H1 (cell line): ENCODE data around the gene FARS2. TPM values are rescaled to one million over a fixed set of nuclear protein-coding genes. Genes with fewer than 3 reads are reported as not detected.

Experiments
- CTCF ChIA-PET: fragments of 300-600 bp; sonication (Branson Sonifier 250); formaldehyde crosslinking; loops from one replicate; lab custom pipeline; 2021; ENCODE audit not compliant: partially characterized antibody; lab: Charles Lee
- POLR2A ChIA-PET: fragments of 300-600 bp; sonication (Branson Sonifier 250); formaldehyde crosslinking; loops from one replicate; lab custom pipeline; 2021; ENCODE audit warnings: inconsistent platforms; ENCODE audit not compliant: partially characterized antibody; lab: Charles Lee
- DNase-seq, 2 experiments: peaks; one replicate each; pipeline versions ENCODE4 v3.0.0 to v3.0.0-alpha.2; 2010 to 2022; ENCODE audit warnings: low spot score in 2 of 2, low read depth in 1 of 2, mixed read lengths in 1 of 2
- FAIRE-seq: peaks from 2 replicates; lab custom pipeline; 2011; peaks lifted over from hg19 to GRCh38; lab: Jason Lieb, UNC
- H2AFZ ChIP-seq: 2 replicates; pipeline ENCODE4 v1.8.1; 2012; ENCODE audit warnings: low read length, inconsistent platforms
- H2AK5ac ChIP-seq: 2 replicates; pipeline ENCODE4 v1.6.1; 2013; ENCODE audit warnings: low read depth, low read length
- H2BK120ac ChIP-seq: replicated peaks from 2 replicates; pipeline ENCODE3; 2013; ENCODE audit warnings: low read depth, low read length, inconsistent platforms
- H2BK12ac ChIP-seq: 2 replicates; pipeline ENCODE4 v1.6.1; 2013; ENCODE audit warnings: low read depth, low read length
- H2BK15ac ChIP-seq: 2 replicates; pipeline ENCODE4 v1.6.1; 2013; ENCODE audit warnings: low read length
- H2BK20ac ChIP-seq: 2 replicates; pipeline ENCODE4 v1.6.1; 2013; ENCODE audit warnings: low read length
- H2BK5ac ChIP-seq: 2 replicates; pipeline ENCODE4 v1.6.1; 2013; ENCODE audit warnings: low read depth, low read length
- H3K14ac ChIP-seq: 2 replicates; pipeline ENCODE4 v1.6.1; 2013; ENCODE audit warnings: inconsistent platforms; ENCODE audit not compliant: insufficient read length
- H3K18ac ChIP-seq: 2 replicates; pipeline ENCODE4 v1.6.1; 2013; ENCODE audit warnings: low read length; ENCODE audit errors: extremely low read depth
- H3K23ac ChIP-seq: 2 replicates; pipeline ENCODE4 v1.6.1; 2013; ENCODE audit warnings: inconsistent platforms; ENCODE audit not compliant: insufficient read length
- H3K23me2 ChIP-seq: 2 replicates; pipeline ENCODE4 v1.6.1; 2013; ENCODE audit warnings: low read depth, low read length
- H3K27ac ChIP-seq: 2 replicates; pipeline ENCODE4 v1.6.1; 2011; ENCODE audit warnings: low read depth, low read length, inconsistent platforms
- H3K27me3 ChIP-seq, 4 experiments: replicated peaks in 1 of 4; 1 replicate in 1 of 4; 2 replicates in 3 of 4; pipeline versions ENCODE4 v1.6.1 to v1.8.1; 2011 to 2013; ENCODE audit warnings: low read length in 3 of 4, mild to moderate bottlenecking in 3 of 4, inconsistent platforms in 2 of 4, mixed read lengths in 2 of 4, moderate library complexity in 1 of 4; ENCODE audit not compliant: control insufficient read depth in 3 of 4, insufficient read depth in 3 of 4; ENCODE audit errors: extremely low read depth in 1 of 4
- H3K36me3 ChIP-seq, 4 experiments: 2 replicates each; pipeline versions ENCODE4 v1.6.1 to v1.8.1; 2011 to 2013; ENCODE audit warnings: mild to moderate bottlenecking in 4 of 4, low read length in 3 of 4, moderate library complexity in 2 of 4, control low read depth in 1 of 4, inconsistent platforms in 1 of 4; ENCODE audit not compliant: insufficient read depth in 4 of 4, control insufficient read depth in 2 of 4
- H3K4ac ChIP-seq: replicated peaks from 2 replicates; pipeline ENCODE3; 2013; ENCODE audit warnings: low read length, low read depth, mixed read lengths, inconsistent platforms; ENCODE audit not compliant: insufficient read length
- H3K4me1 ChIP-seq, 4 experiments: replicated peaks in 1 of 4; 1 replicate in 1 of 4; 2 replicates in 3 of 4; pipeline versions ENCODE4 v1.6.1 to v1.8.1; 2011 to 2013; ENCODE audit warnings: low read length in 3 of 4, inconsistent platforms in 2 of 4, mixed read lengths in 1 of 4; ENCODE audit not compliant: insufficient read depth in 4 of 4, control insufficient read depth in 3 of 4
- H3K4me2 ChIP-seq, 2 experiments: 2 replicates each; pipeline versions ENCODE4 v1.6.1 to v1.8.1; 2011 to 2013; ENCODE audit warnings: low read depth in 2 of 2, low read length in 2 of 2, control low read depth in 1 of 2, inconsistent platforms in 1 of 2, mild to moderate bottlenecking in 1 of 2; ENCODE audit not compliant: insufficient read depth in 1 of 2
- H3K4me3 ChIP-seq, 4 experiments: fragments of 200-600, 300-600 bp in 1 of 4; sonication (generic), shearing (Covaris generic), sonication (Bioruptor Twin) in 1 of 4; 2 replicates each; pipeline versions ENCODE4 v1.5.1 to v1.8.1; 2011 to 2016; ENCODE audit warnings: low read length in 4 of 4, low read depth in 3 of 4, control low read depth in 2 of 4, inconsistent platforms in 2 of 4, mild to moderate bottlenecking in 2 of 4, mixed read lengths in 1 of 4, moderate library complexity in 1 of 4; ENCODE audit not compliant: insufficient read depth in 2 of 4; ENCODE audit errors: extremely low read depth in 1 of 4
- H3K56ac ChIP-seq: replicated peaks from 2 replicates; pipeline ENCODE3; 2013; ENCODE audit warnings: low read depth, mild to moderate bottlenecking, mixed read lengths, low read length, inconsistent platforms; ENCODE audit not compliant: insufficient read length
- H3K79me1 ChIP-seq: 2 replicates; pipeline ENCODE4 v1.6.1; 2013; ENCODE audit warnings: low read depth, low read length, control low read depth
- H3K79me2 ChIP-seq, 2 experiments: 2 replicates each; pipeline versions ENCODE4 v1.6.1 to v1.8.1; 2012 to 2013; ENCODE audit warnings: low read length in 2 of 2, mild to moderate bottlenecking in 2 of 2, inconsistent platforms in 1 of 2; ENCODE audit not compliant: insufficient read depth in 2 of 2, control insufficient read depth in 1 of 2
- H3K9ac ChIP-seq, 4 experiments: replicated peaks in 1 of 4; 1 replicate in 1 of 4; 2 replicates in 3 of 4; pipeline versions ENCODE4 v1.6.1 to v1.8.1; 2011 to 2013; ENCODE audit warnings: low read depth in 3 of 4, low read length in 3 of 4, control low read depth in 2 of 4, mild to moderate bottlenecking in 2 of 4, moderate library complexity in 2 of 4, inconsistent platforms in 1 of 4; ENCODE audit errors: extremely low read depth in 1 of 4
- H3K9me3 ChIP-seq, 2 experiments: 2 replicates each; pipeline versions ENCODE4 v1.6.1 to v1.8.1; 2012 to 2013; ENCODE audit warnings: mild to moderate bottlenecking in 2 of 2, moderate library complexity in 2 of 2, control low read depth in 1 of 2, inconsistent platforms in 1 of 2, low read depth in 1 of 2, low read length in 1 of 2, mixed read lengths in 1 of 2; ENCODE audit not compliant: insufficient read depth in 2 of 2
- H4K20me1 ChIP-seq, 2 experiments: replicated peaks in 1 of 2; 2 replicates each; pipeline versions ENCODE3 to v1.8.1; 2011 to 2013; ENCODE audit warnings: inconsistent platforms in 2 of 2, low read length in 2 of 2, mild to moderate bottlenecking in 1 of 2; ENCODE audit not compliant: insufficient read depth in 2 of 2, control insufficient read depth in 1 of 2
- H4K5ac ChIP-seq: 2 replicates; pipeline ENCODE4 v1.6.1; 2013; ENCODE audit warnings: low read length, low read depth, mixed read lengths, inconsistent platforms; ENCODE audit not compliant: insufficient read length
- H4K8ac ChIP-seq: 2 replicates; pipeline ENCODE4 v1.8.0; 2013; ENCODE audit warnings: mild to moderate bottlenecking, moderate library complexity, low read length, inconsistent platforms; ENCODE audit not compliant: insufficient read depth; ENCODE audit errors: extremely low read depth
- H4K91ac ChIP-seq: replicated peaks from 2 replicates; pipeline ENCODE3; 2013; ENCODE audit warnings: low read length, mixed read lengths, inconsistent platforms; ENCODE audit not compliant: insufficient read length
- BRCA1 ChIP-seq: IDR thresholded peaks from 2 replicates; pipeline ENCODE4 v1.6.1; 2012; ENCODE audit warnings: low read depth, low read length, improper control_type of control experiment
- RAD21 ChIP-seq, 2 experiments: IDR thresholded peaks in 1 of 2; conservative IDR thresholded peaks in 1 of 2; 2 replicates each; pipeline ENCODE4 v1.6.1; 2011; ENCODE audit warnings: low read depth in 2 of 2, low read length in 2 of 2, improper control_type of control experiment in 1 of 2, inconsistent platforms in 1 of 2, mild to moderate bottlenecking in 1 of 2, moderate library complexity in 1 of 2
- SUZ12 ChIP-seq: fragments of 200-600 bp; sonication (generic); IDR thresholded peaks from 2 replicates; pipeline ENCODE4 v1.6.1; 2012; ENCODE audit warnings: mild to moderate bottlenecking, inconsistent platforms, low read length, moderate library complexity, mixed read lengths
- WGBS, 2 experiments: shearing (Covaris generic) in 1 of 2; methylation state at CpG; one replicate each; pipeline versions ENCODE4 v1.1.6 to v1.1.7; 2013 to 2015; ENCODE audit warnings: low lambda C conversion rate in 2 of 2, mixed read lengths in 2 of 2, inconsistent platforms in 1 of 2, low coverage in 1 of 2, missing lambda C conversion rate in 1 of 2; ENCODE audit not compliant: insufficient replicate concordance in 2 of 2, insufficient coverage in 1 of 2, insufficient read length in 1 of 2; ENCODE audit errors: extremely low coverage in 1 of 2, missing lambda C conversion rate in 1 of 2; 5-methylcytosine and 5-hydroxymethylcytosine counted together
- polyA plus RNA-seq, 7 experiments: library from polyadenylated mRNA; depleted of rRNA in 3 of 7; stranded (reverse) in 5 of 7; unstranded in 2 of 7; fragments of >200 nt in 5 of 7; fragments of 200-250 nt in 2 of 7; gene quantifications; 1 replicate in 5 of 7; 2 replicates in 1 of 7; 4 replicates in 1 of 7; pipeline versions ENCODE4 v1.2.1 to v1.2.3, GENCODE V29; 2011 to 2013; ENCODE audit warnings: missing spikeins in 2 of 7, mixed read lengths in 2 of 7
- total RNA-seq: library from RNA; stranded (reverse); fragmentation: NEBNext Ultra II Directional; extraction: Animal tissue kit (Norgen Biotek cat#: 25700); gene quantifications from 2 replicates; pipeline ENCODE4 v1.2.1, GENCODE V29; 2021
- TF ChIP-seq, protein P1 (sequence below): IDR thresholded peaks from 2 replicates; pipeline ENCODE4 v1.6.1; 2012; ENCODE audit warnings: inconsistent platforms
- TF ChIP-seq, protein P2 (sequence below), 3 experiments: IDR thresholded peaks; 1 replicate in 2 of 3; 2 replicates in 1 of 3; pipeline versions ENCODE4 v1.5.1 to v1.6.1; 2011; ENCODE audit warnings: low read length in 3 of 3, mild to moderate bottlenecking in 3 of 3, inconsistent platforms in 2 of 3, low read depth in 1 of 3, moderate library complexity in 1 of 3; ENCODE audit not compliant: insufficient read depth in 1 of 3; ENCODE audit errors: control extremely low read depth in 1 of 3

The FARS2 gene
- total and polyA plus RNA-seq, 2 of the 8 experiments (the other 6 are each of a cell fraction or from before 2014, with no cell fraction given) = 11.7 to 14.4 TPM

DNA sequence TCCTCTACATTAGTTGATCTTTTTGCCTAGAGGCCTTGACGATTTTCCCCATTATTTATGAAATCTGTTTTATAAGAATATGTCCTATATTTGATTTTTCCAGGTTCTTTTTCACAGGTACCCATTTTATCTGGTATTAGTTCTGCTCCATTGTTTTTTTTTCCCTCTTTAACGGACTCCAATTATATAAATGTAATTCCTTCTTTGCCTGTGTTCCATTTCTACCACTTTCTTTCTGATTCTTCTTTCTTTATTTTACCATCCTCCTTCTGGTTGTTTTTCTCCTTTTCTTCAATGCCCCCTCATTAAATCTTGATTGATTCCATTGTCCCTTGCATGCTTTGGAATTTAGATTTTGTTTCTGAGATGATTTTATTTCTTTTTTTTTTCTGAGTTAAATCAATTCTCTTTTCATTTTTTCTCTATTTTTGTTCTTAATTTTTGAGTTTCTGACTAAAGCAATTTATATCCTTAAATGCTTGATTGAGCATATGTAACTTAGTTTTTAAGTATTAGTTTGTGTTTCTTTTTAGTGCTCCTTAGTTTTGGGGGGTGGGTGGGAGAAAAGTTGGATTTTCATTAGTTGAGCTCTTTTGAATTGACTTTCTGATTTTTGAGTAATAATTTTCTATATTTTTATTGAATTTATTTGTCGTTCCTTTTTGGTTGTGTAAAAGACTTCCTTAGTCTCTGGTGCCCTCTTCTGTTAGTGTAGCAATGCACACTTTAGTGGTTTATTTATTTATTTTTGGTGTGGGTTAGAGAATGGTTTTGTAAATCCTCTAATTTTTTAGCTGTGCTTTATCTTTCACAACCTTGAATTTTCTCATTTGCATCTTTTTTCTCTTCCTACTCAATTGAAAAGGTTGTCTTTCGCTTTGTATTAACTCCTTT is 140.8 kb downstream of the FARS2 start:
- WGBS, 2 experiments = 76% methylated on average over 4 of the region's 4 CpGs; no CpG with 5 or more reads in 1 of the 2 experiments
- no peak overlapping the region for H2BK20ac ChIP-seq
- no peak overlapping the region for H2BK120ac ChIP-seq
- DNase-seq = no peak
- H4K5ac ChIP-seq = no peak overlapping the region
- H3K9me3 ChIP-seq = no peaks in the 10 kb centered on the region
- no peak overlapping the region for H3K4ac ChIP-seq
- CTCF ChIA-PET = interaction anchor here (0.6 to 2.0 kb wide), 16 partner anchors 8 to 699 kb away, joined by 3 to 7 read pairs (median 3); no protein-coding TSS in a partner anchor
- H3K23ac ChIP-seq = no peak overlapping the region
- H3K4me2 ChIP-seq = no peak overlapping the region
- H3K56ac ChIP-seq = no peak overlapping the region
- H2BK5ac ChIP-seq = no peak overlapping the region
- no peak overlapping the region for H3K9ac ChIP-seq
- H3K27ac ChIP-seq = no peak overlapping the region
- no peak overlapping the region for H2AK5ac ChIP-seq
- H3K18ac ChIP-seq = no peak overlapping the region
- no peak for FAIRE-seq
- no peaks in the 10 kb centered on the region for H3K36me3 ChIP-seq
- no peak overlapping the region for H2AFZ ChIP-seq
- H4K8ac ChIP-seq = no peak overlapping the region
- no peaks in the 10 kb centered on the region; the same call in 1 of the 2 replicates for H3K79me1 ChIP-seq
- H3K27me3 ChIP-seq = no peaks in the 10 kb centered on the region
- no peaks in the 10 kb centered on the region for H3K23me2 ChIP-seq
- H4K91ac ChIP-seq = no peak overlapping the region
- H2BK12ac ChIP-seq = no peak overlapping the region
- H3K4me3 ChIP-seq = no peak overlapping the region
- peaks cover 0 to under 1% of the 10 kb centered on the region in 2 experiments for H4K20me1 ChIP-seq
- no peaks in the 10 kb centered on the region for H3K4me1 ChIP-seq
- POLR2A ChIA-PET = interaction anchor here (0.5 kb wide), 1 partner anchor 863 kb away, joined by 3 read pairs; no protein-coding TSS in a partner anchor
- H3K79me2 ChIP-seq = no peaks in the 10 kb centered on the region
- H2BK15ac ChIP-seq = no peak overlapping the region
- no peak overlapping the region for H3K14ac ChIP-seq
- TF ChIP-seq RAD21 (IDR thresholded peaks at IDR 0.05 in 1 of 2, conservative IDR thresholded peaks at IDR 0.05 in 1 of 2; ENCODE audit: low read depth in 2 of 2, low read length in 2 of 2) = peak; percentile 49 to 56
- TF ChIP-seq, protein P1, sequence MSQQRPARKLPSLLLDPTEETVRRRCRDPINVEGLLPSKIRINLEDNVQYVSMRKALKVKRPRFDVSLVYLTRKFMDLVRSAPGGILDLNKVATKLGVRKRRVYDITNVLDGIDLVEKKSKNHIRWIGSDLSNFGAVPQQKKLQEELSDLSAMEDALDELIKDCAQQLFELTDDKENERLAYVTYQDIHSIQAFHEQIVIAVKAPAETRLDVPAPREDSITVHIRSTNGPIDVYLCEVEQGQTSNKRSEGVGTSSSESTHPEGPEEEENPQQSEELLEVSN = no peak
- no peak for TF ChIP-seq BRCA1
- TF ChIP-seq, protein P2, sequence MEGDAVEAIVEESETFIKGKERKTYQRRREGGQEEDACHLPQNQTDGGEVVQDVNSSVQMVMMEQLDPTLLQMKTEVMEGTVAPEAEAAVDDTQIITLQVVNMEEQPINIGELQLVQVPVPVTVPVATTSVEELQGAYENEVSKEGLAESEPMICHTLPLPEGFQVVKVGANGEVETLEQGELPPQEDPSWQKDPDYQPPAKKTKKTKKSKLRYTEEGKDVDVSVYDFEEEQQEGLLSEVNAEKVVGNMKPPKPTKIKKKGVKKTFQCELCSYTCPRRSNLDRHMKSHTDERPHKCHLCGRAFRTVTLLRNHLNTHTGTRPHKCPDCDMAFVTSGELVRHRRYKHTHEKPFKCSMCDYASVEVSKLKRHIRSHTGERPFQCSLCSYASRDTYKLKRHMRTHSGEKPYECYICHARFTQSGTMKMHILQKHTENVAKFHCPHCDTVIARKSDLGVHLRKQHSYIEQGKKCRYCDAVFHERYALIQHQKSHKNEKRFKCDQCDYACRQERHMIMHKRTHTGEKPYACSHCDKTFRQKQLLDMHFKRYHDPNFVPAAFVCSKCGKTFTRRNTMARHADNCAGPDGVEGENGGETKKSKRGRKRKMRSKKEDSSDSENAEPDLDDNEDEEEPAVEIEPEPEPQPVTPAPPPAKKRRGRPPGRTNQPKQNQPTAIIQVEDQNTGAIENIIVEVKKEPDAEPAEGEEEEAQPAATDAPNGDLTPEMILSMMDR (IDR thresholded peaks at IDR 0.05; ENCODE audit: control extremely low read depth in 1 of 3, insufficient read depth in 1 of 3, low read depth in 1 of 3, low read length in 3 of 3) = peak in 2 of 3 experiments; percentile 34 to 35; a peak in 2 of 4 replicates
- TF ChIP-seq SUZ12 = no peak
